Dendritic cell treated with granulocyte-macrophage colony-stimulating factor and Interleukin-4, amounts not matched to agents 40 ng/mL and 50 ng/mL, for 4 days (primary cell): ENCODE results near the gene NAP1L1.

ENCODE experiments used
- H3K27ac Mint-ChIP-seq: one replicate; pipeline ENCODE4 v1.8.0; 2022; ENCODE audit warnings: mild to moderate bottlenecking, mixed read lengths
- H3K27me3 Mint-ChIP-seq: one replicate; pipeline ENCODE4 v1.8.0; 2022; ENCODE audit warnings: mild to moderate bottlenecking, mixed read lengths
- H3K36me3 Mint-ChIP-seq: one replicate; pipeline ENCODE4 v1.8.0; 2022; ENCODE audit warnings: low read depth, mixed read lengths
- H3K4me1 Mint-ChIP-seq: one replicate; pipeline ENCODE4 v1.8.0; 2022; ENCODE audit warnings: low read depth, mixed read lengths
- H3K4me3 Mint-ChIP-seq: one replicate; pipeline ENCODE4 v1.8.0; 2022; ENCODE audit warnings: mild to moderate bottlenecking, moderate library complexity, mixed read lengths
- H3K9me3 Mint-ChIP-seq: one replicate; pipeline ENCODE4 v1.8.0; 2022; ENCODE audit warnings: mixed read lengths
- intact Hi-C: fragments of 100-400 bp; cut with micrococcal nuclease; formaldehyde crosslinking; loops from one replicate; pipeline ENCODE4 v1.15.0; 2022

The NAP1L1 gene

DNA sequence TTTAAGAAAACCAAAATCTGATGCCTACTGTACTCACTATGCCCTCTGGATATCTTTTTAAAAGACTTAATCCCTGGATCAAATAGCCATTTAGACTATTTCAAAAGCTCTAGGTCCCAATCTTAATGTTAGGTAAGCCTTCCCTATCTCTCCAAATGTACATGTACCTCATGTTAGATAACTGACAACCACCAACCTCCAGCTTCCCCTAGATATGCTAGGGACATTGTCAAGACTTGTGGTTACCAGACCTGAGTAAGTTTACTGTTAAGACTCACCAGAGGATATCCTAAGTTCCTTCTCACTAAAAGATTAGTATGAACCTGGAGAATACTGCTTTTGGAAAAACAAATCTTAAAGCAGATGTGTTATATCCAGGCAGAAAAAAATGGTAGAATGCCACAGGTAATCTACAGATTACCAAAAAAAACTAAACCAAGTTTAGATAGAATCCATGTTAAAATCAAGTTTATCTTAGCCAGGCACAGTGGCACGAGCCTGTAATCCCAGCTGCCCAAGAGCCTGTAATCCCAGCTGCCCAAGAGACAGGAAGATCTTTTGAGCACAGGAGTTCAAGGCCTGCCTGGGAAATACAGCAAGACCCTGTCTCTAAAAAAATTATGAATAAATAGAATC is 9.7 kb downstream of the NAP1L1 start:
- Mint-ChIP-seq H3K27ac (no peak overlapping the region), H3K4me3 (no peak overlapping the region)

DNA sequence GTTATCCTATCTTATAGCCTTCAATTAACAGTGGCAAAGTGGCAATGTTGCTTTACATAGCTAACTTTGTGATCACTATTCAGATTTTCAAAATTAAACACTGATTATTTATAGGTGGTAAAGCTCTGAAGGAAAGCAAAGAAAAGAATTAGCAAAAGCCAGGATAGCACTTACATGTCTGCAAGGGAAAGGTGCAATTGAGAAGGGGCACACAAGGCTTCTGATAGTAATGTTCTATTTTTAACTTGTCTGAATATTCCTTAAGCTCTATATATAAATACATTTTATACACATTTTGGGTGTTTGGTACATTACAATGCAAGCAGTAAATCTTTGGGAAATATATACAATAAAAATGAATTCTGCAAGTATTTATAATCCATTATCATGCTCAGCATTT is 10.9 kb downstream of the NAP1L1 start:
- Mint-ChIP-seq H3K27ac (no peak overlapping the region), H3K4me1 (peaks cover 16% of the 10 kb centered on the region), H3K9me3 (peaks cover 2% of the 10 kb centered on the region), H3K36me3 (peaks cover 41% of the 10 kb centered on the region), H3K4me3 (no peak overlapping the region), H3K27me3 (no peaks in the 10 kb centered on the region)
- intact Hi-C loops: loop anchor here (10.0 kb wide), 1 partner anchor 391 kb away; no protein-coding TSS in a partner anchor

More for the DNA sequence above, 9.7 kb downstream of the NAP1L1 start:
- Mint-ChIP-seq H3K36me3 (peaks cover 42% of the 10 kb centered on the region), H3K4me1 (peaks cover 21% of the 10 kb centered on the region), H3K9me3 (peaks cover 9% of the 10 kb centered on the region), H3K27me3 (no peaks in the 10 kb centered on the region)
- intact Hi-C loops: loop anchor here (10.0 kb wide), 1 partner anchor 390 kb away; no protein-coding TSS in a partner anchor

DNA sequence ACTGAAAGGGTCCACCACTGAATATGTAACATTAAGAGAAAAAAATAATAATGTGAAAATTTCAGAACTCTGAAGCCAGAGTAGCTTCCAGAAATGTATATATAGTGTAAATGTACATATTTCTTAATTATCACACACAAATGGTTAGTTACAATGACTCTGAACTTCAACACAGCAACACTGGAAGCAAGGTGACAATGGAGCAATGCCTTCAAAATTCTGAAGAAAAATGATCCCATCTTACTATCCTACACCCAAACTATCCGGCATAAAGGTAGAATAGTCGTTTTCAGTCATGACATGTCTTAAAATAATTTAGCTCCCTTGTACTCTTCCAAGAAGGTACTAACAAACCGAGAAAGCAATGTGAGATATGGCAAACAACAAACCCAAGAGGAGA is 11.9 kb downstream of the NAP1L1 start:
- H3K9me3 Mint-ChIP-seq: no peaks in the 10 kb centered on the region
- H3K27ac Mint-ChIP-seq: no peak overlapping the region
- H3K36me3 Mint-ChIP-seq: peaks cover 48% of the 10 kb centered on the region
- peaks cover 11% of the 10 kb centered on the region for H3K4me1 Mint-ChIP-seq
- no peaks in the 10 kb centered on the region for H3K27me3 Mint-ChIP-seq
- H3K4me3 Mint-ChIP-seq: no peak overlapping the region
- intact Hi-C loops: loop anchor here (10.0 kb wide), 1 partner anchor 392 kb away; no protein-coding TSS in a partner anchor

DNA sequence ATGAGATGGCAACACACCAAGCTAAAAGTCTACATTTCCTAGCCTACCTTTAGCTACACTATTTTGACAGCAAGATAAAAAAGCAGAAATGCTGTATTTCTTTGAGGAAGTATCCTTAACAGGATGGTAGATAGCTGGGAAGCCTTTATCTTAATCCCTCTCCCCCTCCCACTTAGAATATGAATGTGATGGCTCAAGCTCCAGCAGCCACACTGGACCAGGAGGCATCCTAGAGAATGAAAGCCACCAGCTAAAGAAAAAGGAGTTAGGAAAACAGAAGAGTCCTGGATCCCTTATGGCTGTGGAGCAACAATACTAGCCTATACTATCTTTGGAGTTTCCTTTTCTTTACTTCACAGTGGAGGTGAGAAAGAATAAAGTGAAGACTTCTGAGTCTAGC is 15.1 kb downstream of the NAP1L1 start:
- intact Hi-C loops: no loop called here
- Mint-ChIP-seq H3K27ac (no peak overlapping the region), H3K4me3 (no peak overlapping the region), H3K9me3 (peaks cover 15% of the 10 kb centered on the region), H3K27me3 (no peaks in the 10 kb centered on the region), H3K36me3 (peaks cover 81% of the 10 kb centered on the region), H3K4me1 (peaks cover 11% of the 10 kb centered on the region)

DNA sequence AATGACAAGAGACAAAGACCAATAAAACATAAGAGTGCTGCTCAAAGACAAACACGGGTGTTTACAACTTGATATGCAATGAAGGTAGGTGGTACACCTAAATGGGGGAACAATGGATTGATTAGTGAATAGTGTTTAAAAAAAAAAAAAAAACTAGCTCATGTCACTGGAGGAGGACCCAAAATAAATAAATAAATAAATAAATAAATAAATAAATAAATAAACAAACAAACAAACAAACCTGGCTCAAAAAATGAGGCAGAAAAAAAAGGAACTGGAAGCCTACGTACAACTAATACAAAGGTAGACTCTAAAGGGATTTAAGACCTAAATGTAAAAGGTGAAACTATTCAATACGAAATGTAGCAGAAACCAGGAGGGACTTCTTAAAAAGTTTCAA is 18.6 kb downstream of the NAP1L1 start:
- no peaks in the 10 kb centered on the region for H3K4me1 Mint-ChIP-seq
- no peak overlapping the region for H3K4me3 Mint-ChIP-seq
- H3K27me3 Mint-ChIP-seq: no peaks in the 10 kb centered on the region
- intact Hi-C loops: no loop called here
- H3K36me3 Mint-ChIP-seq: peaks cover 90% of the 10 kb centered on the region
- peaks cover 15% of the 10 kb centered on the region for H3K9me3 Mint-ChIP-seq
- H3K27ac Mint-ChIP-seq: no peak overlapping the region

DNA sequence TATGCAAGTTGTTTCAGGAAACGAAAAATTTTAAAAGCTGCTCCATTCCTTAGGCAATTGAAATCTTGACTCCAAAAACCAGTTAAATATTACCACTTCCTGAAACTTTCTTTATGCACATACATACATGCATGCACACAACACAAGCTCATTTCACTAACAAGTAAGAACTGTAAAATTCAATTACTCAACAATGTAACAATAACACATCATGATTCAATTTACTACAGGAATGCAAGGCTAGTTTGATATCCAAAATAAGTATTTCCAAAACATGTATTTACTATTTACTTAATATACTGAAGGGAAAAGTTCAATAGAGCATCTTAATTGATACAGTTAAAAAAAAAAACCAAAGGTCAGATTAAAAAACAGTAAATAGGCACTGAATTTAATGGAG is 19.6 kb downstream of the NAP1L1 start:
- intact Hi-C loops: no loop called here
- Mint-ChIP-seq H3K36me3 (peaks cover 87% of the 10 kb centered on the region), H3K27ac (no peak overlapping the region), H3K4me3 (no peak overlapping the region), H3K4me1 (no peaks in the 10 kb centered on the region), H3K27me3 (no peaks in the 10 kb centered on the region), H3K9me3 (peaks cover 15% of the 10 kb centered on the region)

DNA sequence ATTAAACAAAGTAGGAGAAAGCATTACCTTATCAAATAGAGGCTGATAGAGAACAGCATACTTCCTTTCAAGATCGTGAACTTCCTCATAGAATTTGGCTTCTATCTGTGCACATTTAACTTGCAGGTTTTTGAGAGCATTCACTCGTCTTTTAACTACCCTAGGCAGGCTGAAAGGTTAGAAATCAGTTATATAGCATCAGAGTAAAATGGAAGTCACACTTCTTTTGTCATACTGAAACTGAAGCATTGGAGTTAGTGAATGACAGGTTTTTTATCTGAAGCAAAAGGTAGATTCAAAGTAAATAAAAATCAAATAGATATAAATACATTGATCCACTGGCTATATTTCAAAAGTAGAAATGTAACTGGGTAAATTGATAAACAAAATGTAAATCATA is 24.4 kb downstream of the NAP1L1 start:
- Mint-ChIP-seq H3K4me3 (no peak overlapping the region), H3K27ac (no peak overlapping the region), H3K4me1 (no peaks in the 10 kb centered on the region), H3K9me3 (peaks cover 5% of the 10 kb centered on the region), H3K27me3 (no peaks in the 10 kb centered on the region), H3K36me3 (peaks cover 92% of the 10 kb centered on the region)
- intact Hi-C loops: no loop called here

DNA sequence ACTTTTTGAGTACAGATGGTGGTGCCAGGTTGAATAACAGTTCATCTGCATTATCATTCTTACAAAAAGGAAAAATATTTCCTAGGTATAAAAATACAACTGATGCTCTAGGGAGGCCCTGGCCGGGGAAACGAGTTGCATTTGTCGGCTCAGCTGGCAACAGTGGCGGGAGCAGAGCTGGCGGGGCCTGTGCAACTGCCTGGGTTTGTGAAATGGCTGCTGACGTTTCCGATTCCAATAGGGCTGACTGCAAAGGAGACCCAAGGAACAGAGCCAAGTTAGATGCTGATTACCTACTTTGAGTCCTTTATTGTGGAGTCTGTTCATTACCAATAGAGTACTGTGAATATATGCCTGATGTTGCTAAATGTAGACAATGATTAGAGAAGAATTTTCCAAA is 27.2 kb downstream of the NAP1L1 start:
- H3K27me3 Mint-ChIP-seq: no peaks in the 10 kb centered on the region
- no peak overlapping the region for H3K27ac Mint-ChIP-seq
- intact Hi-C loops: no loop called here
- peaks cover 89% of the 10 kb centered on the region for H3K36me3 Mint-ChIP-seq
- H3K4me1 Mint-ChIP-seq: no peaks in the 10 kb centered on the region
- H3K9me3 Mint-ChIP-seq: no peaks in the 10 kb centered on the region
- no peak overlapping the region for H3K4me3 Mint-ChIP-seq

DNA sequence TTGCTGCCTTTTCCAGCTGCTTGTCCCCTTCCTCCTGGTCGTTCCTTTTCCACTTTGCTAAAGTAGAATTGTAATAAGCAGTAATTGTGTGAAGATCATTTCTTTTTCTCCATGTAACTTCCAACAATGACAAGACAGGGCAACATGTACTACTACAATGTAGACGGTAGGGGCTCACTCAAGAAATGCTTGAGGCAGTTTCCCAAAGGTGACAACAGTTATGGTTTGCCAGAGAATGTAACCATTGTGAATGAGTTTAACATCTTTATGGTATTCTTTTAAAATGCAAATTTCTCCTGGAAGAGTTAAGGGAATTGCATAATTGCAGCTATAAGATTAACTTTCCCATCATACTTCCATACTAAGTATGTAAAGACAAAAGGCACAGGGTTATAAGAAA is 29.1 kb downstream of the NAP1L1 start:
- H3K36me3 Mint-ChIP-seq: peaks cover 88% of the 10 kb centered on the region
- H3K27me3 Mint-ChIP-seq: no peaks in the 10 kb centered on the region
- H3K9me3 Mint-ChIP-seq: no peaks in the 10 kb centered on the region
- no peaks in the 10 kb centered on the region for H3K4me1 Mint-ChIP-seq
- intact Hi-C loops: no loop called here
- no peak overlapping the region for H3K4me3 Mint-ChIP-seq
- no peak overlapping the region for H3K27ac Mint-ChIP-seq

DNA sequence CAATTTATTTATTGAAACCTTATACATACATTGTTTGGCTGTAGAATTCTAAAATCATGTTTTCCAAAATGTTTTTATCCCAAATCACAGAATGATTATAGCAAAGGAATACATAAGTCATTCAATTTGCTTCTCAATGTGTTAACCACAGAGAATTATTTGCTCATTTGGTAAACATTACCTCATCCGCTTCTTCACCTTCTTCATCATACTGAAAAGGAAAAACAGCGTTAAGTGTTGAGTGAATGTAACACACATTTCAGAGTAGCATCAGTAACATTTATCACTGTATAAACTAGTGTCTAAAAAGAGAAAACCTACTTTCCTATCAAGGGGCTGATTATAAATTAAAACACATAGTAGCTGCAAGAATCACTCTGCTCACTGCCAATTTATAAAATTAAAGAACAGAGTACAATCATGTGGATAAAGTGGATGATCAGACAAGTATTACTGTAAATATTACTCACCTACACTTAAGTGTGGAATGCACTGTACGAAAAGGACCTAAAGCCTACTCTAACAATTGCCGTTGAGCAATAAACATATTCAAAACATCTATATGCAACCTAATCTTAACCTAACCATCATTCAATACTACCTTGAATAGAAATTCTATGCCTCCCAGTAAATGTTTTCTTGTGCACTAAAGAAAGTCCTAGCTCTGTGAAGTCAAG is 34.8 kb downstream of the NAP1L1 start:
- no peaks in the 10 kb centered on the region for H3K27me3 Mint-ChIP-seq
- H3K4me1 Mint-ChIP-seq: no peaks in the 10 kb centered on the region
- no peak overlapping the region for H3K4me3 Mint-ChIP-seq
- peaks cover 56% of the 10 kb centered on the region for H3K36me3 Mint-ChIP-seq
- H3K9me3 Mint-ChIP-seq: no peaks in the 10 kb centered on the region
- intact Hi-C loops: no loop called here
- no peak overlapping the region for H3K27ac Mint-ChIP-seq

DNA sequence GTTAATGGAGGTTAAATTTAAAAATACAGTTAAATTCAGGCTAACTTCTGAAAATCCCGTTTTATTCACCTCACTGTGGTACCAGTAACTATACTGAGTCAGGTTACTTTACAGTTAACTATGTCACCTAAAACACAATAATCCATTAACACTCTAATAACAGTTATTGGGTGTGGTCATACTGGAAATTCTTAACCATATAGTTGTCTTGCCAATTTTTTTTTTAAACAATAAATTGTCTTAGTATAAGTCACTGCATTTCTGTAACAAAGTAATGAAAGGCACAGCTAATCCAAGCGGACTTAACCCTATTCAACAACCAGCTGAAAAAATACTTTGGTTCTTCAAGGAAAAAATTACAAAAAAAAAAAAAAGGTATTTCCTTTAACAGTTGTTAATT is 36.7 kb downstream of the NAP1L1 start:
- Mint-ChIP-seq H3K27me3 (no peaks in the 10 kb centered on the region), H3K27ac (no peak overlapping the region), H3K4me3 (no peak overlapping the region), H3K36me3 (peaks cover 46% of the 10 kb centered on the region), H3K4me1 (no peaks in the 10 kb centered on the region), H3K9me3 (no peaks in the 10 kb centered on the region)
- intact Hi-C loops: no loop called here

DNA sequence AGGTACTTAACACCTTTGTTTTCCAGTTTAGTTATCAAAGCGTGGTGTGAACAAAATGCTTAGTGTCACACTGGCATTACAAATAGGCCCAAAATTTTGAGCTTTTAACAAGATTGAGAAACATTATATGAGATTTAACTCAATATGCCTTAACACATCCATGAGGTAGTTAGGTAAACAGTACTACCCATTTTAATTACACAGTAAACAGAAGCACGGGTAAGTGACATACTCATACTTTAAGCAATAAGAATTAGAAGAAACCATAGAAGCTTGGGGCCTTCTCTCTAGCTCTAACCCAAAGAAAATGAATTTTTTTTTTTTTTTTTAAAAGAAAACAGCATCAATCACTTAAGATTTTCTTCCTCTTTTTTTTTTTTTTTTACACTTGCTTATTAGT is 37.4 kb downstream of the NAP1L1 start:
- no peak overlapping the region for H3K4me3 Mint-ChIP-seq
- H3K9me3 Mint-ChIP-seq: no peaks in the 10 kb centered on the region
- no peaks in the 10 kb centered on the region for H3K27me3 Mint-ChIP-seq
- H3K27ac Mint-ChIP-seq: no peak overlapping the region
- peaks cover 39% of the 10 kb centered on the region for H3K36me3 Mint-ChIP-seq
- no peaks in the 10 kb centered on the region for H3K4me1 Mint-ChIP-seq
- intact Hi-C loops: no loop called here

DNA sequence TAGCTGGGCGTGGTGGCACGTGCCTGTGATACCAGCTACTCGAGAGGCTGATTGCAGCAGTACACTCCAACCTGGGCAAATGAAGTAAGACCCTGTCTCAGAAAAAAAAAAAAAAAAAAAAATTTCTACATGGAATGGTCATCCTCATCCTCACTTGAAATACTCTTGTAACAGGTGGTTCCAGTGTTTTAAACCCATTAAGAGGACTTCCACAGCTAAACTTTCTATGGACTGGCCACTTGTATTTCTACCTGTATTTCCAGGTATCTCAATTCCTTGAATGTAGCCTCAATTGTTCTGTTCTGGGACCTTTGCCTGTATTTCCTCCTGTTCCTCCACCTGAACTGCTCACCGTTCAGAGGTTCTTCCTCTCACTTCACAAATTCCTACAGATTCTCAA is 41.1 kb downstream of the NAP1L1 start:
- no peaks in the 10 kb centered on the region for H3K9me3 Mint-ChIP-seq
- H3K4me1 Mint-ChIP-seq: no peaks in the 10 kb centered on the region
- intact Hi-C loops: no loop called here
- H3K27me3 Mint-ChIP-seq: no peaks in the 10 kb centered on the region
- no peak overlapping the region for H3K27ac Mint-ChIP-seq
- H3K36me3 Mint-ChIP-seq: peaks cover 9% of the 10 kb centered on the region
- H3K4me3 Mint-ChIP-seq: no peak overlapping the region

DNA sequence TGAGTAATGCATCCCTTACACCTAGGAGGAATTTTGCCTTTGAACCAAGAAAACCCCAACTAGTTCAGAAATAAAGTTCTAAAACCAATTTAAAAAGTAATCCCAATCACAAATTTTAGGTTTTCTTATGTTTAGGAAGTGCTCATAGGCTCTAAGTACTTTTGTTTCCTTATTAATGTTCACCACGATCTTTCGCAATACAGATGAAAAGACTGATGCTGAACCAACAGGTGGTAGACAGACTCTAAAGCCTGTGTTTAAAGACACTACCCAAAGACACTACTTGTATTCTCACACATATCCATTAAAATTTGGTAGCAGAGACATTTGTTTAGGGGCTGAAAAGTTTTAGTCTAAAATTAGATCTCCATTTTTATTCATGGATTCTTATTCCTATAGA is 42.3 kb downstream of the NAP1L1 start:
- peaks cover 6% of the 10 kb centered on the region for H3K4me1 Mint-ChIP-seq
- intact Hi-C loops: no loop called here
- peaks cover 5% of the 10 kb centered on the region for H3K27me3 Mint-ChIP-seq
- no peaks in the 10 kb centered on the region for H3K9me3 Mint-ChIP-seq
- H3K36me3 Mint-ChIP-seq: peaks cover 9% of the 10 kb centered on the region
- H3K27ac Mint-ChIP-seq: no peak overlapping the region
- no peak overlapping the region for H3K4me3 Mint-ChIP-seq

DNA sequence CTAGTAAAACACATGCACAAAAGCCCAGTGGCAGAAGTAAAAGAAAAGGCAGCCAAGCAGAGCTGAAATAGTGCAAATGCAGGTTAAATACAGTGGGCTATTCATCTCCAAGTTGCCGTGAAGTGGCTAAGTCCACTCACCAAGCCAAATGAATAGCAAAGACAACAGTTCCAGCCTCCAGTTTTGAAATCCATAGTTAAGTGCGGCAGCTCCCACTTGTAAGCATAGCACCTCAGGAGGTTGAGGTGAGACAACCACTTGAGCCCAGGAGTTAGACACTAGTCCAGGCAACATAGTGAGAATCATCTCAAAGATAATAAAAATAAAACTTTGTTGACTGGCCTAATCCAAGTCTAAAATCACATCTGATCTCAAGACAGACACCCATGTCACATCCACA is 43.1 kb downstream of the NAP1L1 start:
- intact Hi-C loops: no loop called here
- Mint-ChIP-seq H3K9me3 (no peaks in the 10 kb centered on the region), H3K27ac (no peak overlapping the region), H3K4me1 (peaks cover 6% of the 10 kb centered on the region), H3K27me3 (peaks cover 5% of the 10 kb centered on the region), H3K4me3 (no peak overlapping the region), H3K36me3 (peaks cover 9% of the 10 kb centered on the region)
